ENCODE measurements around the gene FAM3A.

FAM3A gene

GRCh38 chrX:154482786-154483185 is 33.2 kb downstream of the FAM3A start:
- Histone ChIP-seq H3K9ac (ENCODE audit: low read length) (no peak overlapping the region; the same call in 1 of the 2 replicates), H3F3A (ENCODE audit: insufficient read depth, low read length) (no peaks in the 10 kb centered on the region), H3K79me2 (ENCODE audit: insufficient read depth, low read length) (no peaks in the 10 kb centered on the region), H2AFZ (ENCODE audit: low read length) (no peak overlapping the region), H3K9me3 (ENCODE audit: low read length) (no peaks in the 10 kb centered on the region), H4K20me1 (ENCODE audit: insufficient read depth, low read length) (no peaks in the 10 kb centered on the region), H3K27ac (ENCODE audit: low read depth, low read length, poor library complexity, severe bottlenecking) (no peak overlapping the region), H3K9me2 (ENCODE audit: low read depth, low read length) (no peaks in the 10 kb centered on the region), H3K27me3 (ENCODE audit: insufficient read depth, low read length) (no peaks in the 10 kb centered on the region), H3K4me3 (ENCODE audit: low read depth, low read length, poor library complexity, severe bottlenecking) (no peak overlapping the region), H3K36me3 (ENCODE audit: insufficient read depth, low read length) (peaks cover 23% of the 10 kb centered on the region), H3K4me1 (ENCODE audit: insufficient read depth, low read length, severe bottlenecking) (peaks cover 61% of the 10 kb centered on the region), H3K4me2 (ENCODE audit: low read length) (no peak overlapping the region)
- TF ChIP-seq CTCF (IDR thresholded peaks at IDR 0.05; ENCODE audit: low read length) = no peak
- no peak for TF ChIP-seq EZH2 (IDR thresholded peaks at IDR 0.05; ENCODE audit: borderline replicate concordance, low read length)

GRCh38 chrX:154481911-154482601 is 34.0 kb downstream of the FAM3A start:
- Histone ChIP-seq H3K36me3 (ENCODE audit: insufficient read depth, low read length) (peaks cover 23% of the 10 kb centered on the region), H3K9me3 (ENCODE audit: low read length) (no peaks in the 10 kb centered on the region), H3K79me2 (ENCODE audit: insufficient read depth, low read length) (no peaks in the 10 kb centered on the region), H2AFZ (ENCODE audit: low read length) (peak overlapping the region; percentile 91; the same call in 1 of the 2 replicates), H3K4me3 (ENCODE audit: low read depth, low read length, poor library complexity, severe bottlenecking) (peak overlapping the region; percentile 13), H4K20me1 (ENCODE audit: insufficient read depth, low read length) (no peaks in the 10 kb centered on the region), H3F3A (ENCODE audit: insufficient read depth, low read length) (no peaks in the 10 kb centered on the region), H3K27ac (ENCODE audit: low read depth, low read length, poor library complexity, severe bottlenecking) (peak overlapping the region; percentile 65), H3K9ac (ENCODE audit: low read length) (peak overlapping the region; percentile 46), H3K4me1 (ENCODE audit: insufficient read depth, low read length, severe bottlenecking) (peaks cover 62% of the 10 kb centered on the region), H3K4me2 (ENCODE audit: low read length) (peak overlapping the region; percentile 61), H3K27me3 (ENCODE audit: insufficient read depth, low read length) (no peaks in the 10 kb centered on the region), H3K9me2 (ENCODE audit: low read depth, low read length) (no peaks in the 10 kb centered on the region)
- no peak for TF ChIP-seq EZH2 (IDR thresholded peaks at IDR 0.05; ENCODE audit: borderline replicate concordance, low read length)
- no peak for TF ChIP-seq CTCF (IDR thresholded peaks at IDR 0.05; ENCODE audit: low read length)

GRCh38 chrX:154481195-154481594 is 34.8 kb downstream of the FAM3A start:
- Histone ChIP-seq H3K9ac (ENCODE audit: low read length) (no peak overlapping the region; the same call in 1 of the 2 replicates), H3K9me3 (ENCODE audit: low read length) (no peaks in the 10 kb centered on the region), H3F3A (ENCODE audit: insufficient read depth, low read length) (no peaks in the 10 kb centered on the region), H3K4me2 (ENCODE audit: low read length) (peak overlapping the region; percentile 61; the same call in 1 of the 2 replicates), H2AFZ (ENCODE audit: low read length) (no peak overlapping the region), H3K27ac (ENCODE audit: low read depth, low read length, poor library complexity, severe bottlenecking) (peak overlapping the region; percentile 66), H4K20me1 (ENCODE audit: insufficient read depth, low read length) (no peaks in the 10 kb centered on the region), H3K4me3 (ENCODE audit: low read depth, low read length, poor library complexity, severe bottlenecking) (no peak overlapping the region), H3K9me2 (ENCODE audit: low read depth, low read length) (no peaks in the 10 kb centered on the region), H3K36me3 (ENCODE audit: insufficient read depth, low read length) (peaks cover 23% of the 10 kb centered on the region), H3K79me2 (ENCODE audit: insufficient read depth, low read length) (no peaks in the 10 kb centered on the region), H3K4me1 (ENCODE audit: insufficient read depth, low read length, severe bottlenecking) (peaks cover 62% of the 10 kb centered on the region), H3K27me3 (ENCODE audit: insufficient read depth, low read length) (no peaks in the 10 kb centered on the region)
- TF ChIP-seq CTCF (IDR thresholded peaks at IDR 0.05; ENCODE audit: low read length) (no peak), EZH2 (IDR thresholded peaks at IDR 0.05; ENCODE audit: borderline replicate concordance, low read length) (no peak)

Data from OCI-LY1 (cell line).